Fibroblast of peridontal ligament (primary cell): ENCODE measurements around the gene SCYL3.
"Not testable (repeated sequence)": the region's sequence is repeated elsewhere in the genome, so short reads cannot be mapped to it uniquely, and the experiment has no call there.

Experiments
- DNase-seq: peaks from one replicate; pipeline ENCODE4 v3.0.0-alpha.2; 2010; ENCODE audit errors: extremely low read depth

Gene SCYL3

GRCh38 chr1:169821500-169821899 lies 72.2 kb downstream of the SCYL3 start:
- DNase-seq: no peak

DNA sequence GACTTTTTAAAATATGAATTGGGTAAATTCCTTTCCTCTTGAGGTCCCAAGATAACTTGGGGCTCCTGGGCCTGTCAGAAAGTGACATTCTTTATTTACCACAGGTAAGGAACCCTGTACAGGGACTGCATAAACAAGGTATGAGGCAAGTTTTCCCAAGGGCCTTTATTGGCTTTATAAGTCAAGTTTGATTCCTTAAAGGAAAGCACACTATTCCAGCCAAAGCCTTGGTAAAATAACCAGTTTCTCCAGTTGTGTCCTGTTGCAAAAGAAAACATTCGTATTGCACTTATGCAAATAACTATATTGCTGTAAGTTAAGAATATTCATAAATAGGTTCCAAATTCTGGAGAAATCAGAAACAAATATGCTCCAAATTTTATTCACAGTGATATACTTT lies 77.1 kb downstream of the SCYL3 start:
- no peak for DNase-seq

GRCh38 chr1:169814265-169814664 lies 79.4 kb downstream of the SCYL3 start:
- no peak for DNase-seq

DNA sequence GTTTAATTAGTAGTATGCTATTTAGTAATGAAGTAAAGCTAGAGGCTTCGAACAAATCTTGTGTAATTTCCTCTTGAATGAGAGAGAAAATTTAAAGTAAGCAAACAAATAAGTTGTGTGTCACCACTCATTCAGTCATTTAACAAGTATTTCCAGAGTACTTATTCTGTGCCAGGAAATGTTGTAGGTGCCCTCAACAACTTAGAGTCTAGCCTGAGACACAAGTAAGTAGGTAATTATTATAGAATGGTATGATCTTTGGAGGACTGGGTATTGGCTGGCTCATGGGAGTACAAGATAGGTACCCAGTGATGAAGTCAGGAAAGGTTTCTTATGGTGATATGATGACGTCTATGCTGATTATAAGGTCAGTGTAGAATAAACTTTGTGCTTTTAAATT lies 81.6 kb downstream of the SCYL3 start:
- DNase-seq: no peak

DNA sequence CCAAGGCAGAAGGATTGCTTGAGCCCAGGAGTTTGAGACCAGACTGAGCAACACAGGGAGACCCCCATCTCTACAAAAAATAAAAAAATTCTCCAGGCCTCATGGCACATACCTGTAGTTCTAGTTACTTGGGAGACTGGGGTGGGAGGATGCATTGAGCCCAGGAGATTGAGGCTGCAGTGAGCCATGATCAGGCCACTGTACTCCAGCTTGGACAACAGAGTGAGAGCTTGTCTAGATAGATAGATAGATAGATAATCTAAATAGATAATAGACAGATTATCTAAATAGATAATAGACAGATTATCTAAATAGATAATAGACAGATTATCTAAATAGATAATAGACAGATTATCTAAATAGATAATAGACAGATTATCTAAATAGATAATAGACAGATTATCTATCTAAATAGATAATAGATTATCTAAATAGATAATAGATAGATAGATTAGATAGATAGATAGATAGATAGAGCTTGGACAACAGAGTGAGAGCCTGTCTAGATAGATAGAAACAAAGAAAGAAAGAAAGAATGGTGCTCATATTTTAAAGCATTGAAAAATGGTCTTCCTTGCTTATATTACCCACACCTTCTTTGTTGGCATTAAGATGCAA lies 82.2 kb downstream of the SCYL3 start:
- not testable (repeated sequence) for DNase-seq

DNA sequence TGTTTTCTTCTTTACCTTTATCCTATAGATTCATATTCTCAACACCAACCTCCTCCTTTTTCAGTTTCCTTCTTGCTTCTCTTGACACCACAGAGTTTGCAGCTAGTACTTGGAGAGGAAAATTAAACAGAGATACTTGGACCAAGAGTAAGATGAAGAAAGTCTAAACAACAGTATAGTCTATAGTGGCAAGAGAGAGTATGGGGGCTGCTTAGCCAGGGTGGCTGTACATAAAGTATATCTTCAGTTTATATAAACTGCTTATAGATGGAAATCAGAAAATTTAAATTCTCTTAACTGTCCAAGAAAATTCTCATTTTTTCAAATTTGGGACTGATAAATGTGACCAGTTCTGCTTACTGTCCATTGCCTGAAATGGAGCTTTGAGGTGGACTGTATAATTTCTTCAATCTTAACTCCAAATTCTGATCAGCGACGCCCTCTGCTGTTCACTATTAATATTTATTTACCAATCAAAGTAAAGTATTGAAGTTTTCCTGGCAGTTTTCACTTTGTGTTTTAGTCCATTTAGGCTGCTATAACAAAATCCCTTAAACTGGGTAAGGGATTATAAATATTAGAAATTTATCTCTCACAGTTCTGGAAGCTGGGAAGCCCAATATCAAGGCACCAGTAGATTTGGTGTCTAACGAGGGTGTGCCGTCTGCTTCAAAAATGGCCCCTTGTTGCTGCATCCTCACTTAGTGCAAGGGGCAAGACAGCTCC lies 84.2 kb downstream of the SCYL3 start:
- DNase-seq: peak; percentile 70

- no peak for DNase-seq
These were observed 88.8 kb downstream of the SCYL3 start for GRCh38 chr1:169804941-169805340.

GRCh38 chr1:169802888-169803287 lies 90.8 kb downstream of the SCYL3 start:
- DNase-seq: no peak
